BJ (cell line): Measurements from ENCODE around the gene ABCG1. TPM values are rescaled to one million over a fixed set of nuclear protein-coding genes. Genes with fewer than 3 reads are reported as not detected.

Experiments
- CTCF ChIA-PET: fragments of 350-600 bp; formaldehyde crosslinking; extraction: SDS; loops from one replicate; lab custom pipeline; 2021; ENCODE audit warnings: antibody characterized with exemption, inconsistent platforms; lab: Yijun Ruan, JAX
- POLR2A ChIA-PET: fragments of 300-600 bp; sonication (Branson Sonifier 250); formaldehyde crosslinking; extraction: SDS; loops from one replicate; lab custom pipeline; 2021; ENCODE audit warnings: antibody characterized with exemption; lab: Charles Lee
- DNase-seq: peaks from one replicate; pipeline ENCODE4 v3.0.0-alpha.2; 2011; ENCODE audit warnings: low read depth
- H3K27me3 ChIP-seq: 2 replicates; pipeline ENCODE4 v1.6.0; 2011; ENCODE audit warnings: low read length; ENCODE audit not compliant: control insufficient read depth, insufficient read depth
- H3K36me3 ChIP-seq: 2 replicates; pipeline ENCODE4 v1.5.1; 2011; ENCODE audit warnings: low read length; ENCODE audit not compliant: control insufficient read depth, insufficient read depth
- H3K4me3 ChIP-seq: 2 replicates; pipeline ENCODE4 v1.5.1; 2011; ENCODE audit warnings: low read depth, mild to moderate bottlenecking, control low read depth, low read length
- polyA plus RNA-seq: library from polyadenylated mRNA; depleted of rRNA; stranded (reverse); fragments of >200 nt; gene quantifications from 2 replicates; pipeline ENCODE4 v1.2.3, GENCODE V29; 2011
- TF ChIP-seq, protein P1 (sequence below): IDR thresholded peaks from 2 replicates; pipeline ENCODE4 v1.5.1; 2011; ENCODE audit warnings: low read depth, mild to moderate bottlenecking, control low read depth, inconsistent platforms, low read length, moderate library complexity; ENCODE audit not compliant: insufficient read depth

The ABCG1 gene
- polyA plus RNA-seq, 1 experiment = 0.29 TPM

DNA sequence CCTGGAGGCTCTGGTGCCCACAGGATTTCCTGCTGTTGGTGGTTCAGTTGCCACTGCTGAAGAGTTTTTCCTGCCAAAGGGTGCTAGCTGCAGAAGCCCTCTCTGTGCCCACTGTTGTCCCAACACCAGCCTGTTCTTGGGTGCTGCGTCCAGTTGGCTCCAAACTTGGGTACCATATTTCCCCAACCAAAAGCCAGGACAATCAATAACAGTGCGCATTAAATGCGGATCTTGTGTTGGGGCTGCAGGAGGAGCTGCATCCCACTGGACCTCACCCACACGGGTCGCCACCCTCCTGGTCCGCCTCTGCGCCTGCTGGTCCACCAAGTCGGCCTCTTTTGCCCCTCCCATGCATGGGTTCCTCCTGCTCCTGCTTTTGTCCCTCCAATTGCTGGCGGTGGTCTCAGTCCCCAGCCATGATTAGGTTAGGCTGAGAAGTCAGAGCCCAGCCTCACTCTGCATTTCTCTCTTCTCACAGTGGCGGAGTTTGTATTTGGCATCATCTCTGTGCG, 9.8 kb downstream of the ABCG1 start:
- H3K27me3 ChIP-seq = peaks cover 16% of the 10 kb centered on the region
- no peaks in the 10 kb centered on the region for H3K36me3 ChIP-seq
- no peak for DNase-seq
- no peak overlapping the region for H3K4me3 ChIP-seq
- POLR2A ChIA-PET = no interaction called here
- TF ChIP-seq, protein P1, sequence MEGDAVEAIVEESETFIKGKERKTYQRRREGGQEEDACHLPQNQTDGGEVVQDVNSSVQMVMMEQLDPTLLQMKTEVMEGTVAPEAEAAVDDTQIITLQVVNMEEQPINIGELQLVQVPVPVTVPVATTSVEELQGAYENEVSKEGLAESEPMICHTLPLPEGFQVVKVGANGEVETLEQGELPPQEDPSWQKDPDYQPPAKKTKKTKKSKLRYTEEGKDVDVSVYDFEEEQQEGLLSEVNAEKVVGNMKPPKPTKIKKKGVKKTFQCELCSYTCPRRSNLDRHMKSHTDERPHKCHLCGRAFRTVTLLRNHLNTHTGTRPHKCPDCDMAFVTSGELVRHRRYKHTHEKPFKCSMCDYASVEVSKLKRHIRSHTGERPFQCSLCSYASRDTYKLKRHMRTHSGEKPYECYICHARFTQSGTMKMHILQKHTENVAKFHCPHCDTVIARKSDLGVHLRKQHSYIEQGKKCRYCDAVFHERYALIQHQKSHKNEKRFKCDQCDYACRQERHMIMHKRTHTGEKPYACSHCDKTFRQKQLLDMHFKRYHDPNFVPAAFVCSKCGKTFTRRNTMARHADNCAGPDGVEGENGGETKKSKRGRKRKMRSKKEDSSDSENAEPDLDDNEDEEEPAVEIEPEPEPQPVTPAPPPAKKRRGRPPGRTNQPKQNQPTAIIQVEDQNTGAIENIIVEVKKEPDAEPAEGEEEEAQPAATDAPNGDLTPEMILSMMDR = no peak
- CTCF ChIA-PET = no interaction called here

DNA sequence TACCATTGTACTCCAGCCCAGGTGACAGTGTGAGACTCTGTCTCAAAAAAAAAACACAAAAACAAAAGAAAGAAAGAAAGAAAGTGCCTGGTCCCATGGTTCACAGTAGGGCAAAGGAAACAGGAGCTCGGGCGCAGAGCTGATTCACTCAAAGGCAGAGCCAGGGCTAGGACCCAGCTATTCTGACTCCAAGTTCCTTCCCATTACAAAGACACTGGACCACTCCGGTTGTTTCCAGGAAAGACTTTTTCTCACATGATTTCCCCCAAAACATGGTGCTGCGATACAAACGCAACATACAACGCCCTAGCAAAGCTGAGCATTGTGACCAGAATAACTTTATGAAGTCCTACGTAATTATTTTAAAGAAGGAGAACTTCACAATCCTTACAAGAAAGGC, 10.7 kb downstream of the ABCG1 start:
- DNase-seq = no peak
- TF ChIP-seq, protein P1 = no peak
- H3K27me3 ChIP-seq = peaks cover 16% of the 10 kb centered on the region
- ChIA-PET POLR2A (no interaction called here), CTCF (no interaction called here)
- no peak overlapping the region for H3K4me3 ChIP-seq
- no peaks in the 10 kb centered on the region for H3K36me3 ChIP-seq

DNA sequence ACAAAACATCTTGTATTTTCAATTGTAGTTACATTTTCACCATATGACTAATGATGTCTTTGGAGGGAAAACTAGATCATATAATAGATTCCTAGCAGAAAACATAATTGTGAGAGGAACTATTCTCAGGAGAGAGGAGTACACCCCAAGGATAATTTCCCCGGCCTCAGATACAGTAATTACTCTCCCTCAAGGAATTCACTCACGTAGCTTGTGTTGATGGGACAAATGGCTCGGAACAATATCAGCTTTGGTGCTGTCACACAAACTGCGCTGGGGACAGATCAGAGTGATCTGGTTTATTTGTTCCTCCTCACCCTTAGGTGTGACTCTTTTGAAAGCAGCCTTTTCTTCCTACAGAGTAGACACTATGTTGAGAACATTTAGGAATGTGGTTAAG, 11.2 kb downstream of the ABCG1 start:
- ChIA-PET POLR2A (no interaction called here), CTCF (no interaction called here)
- H3K36me3 ChIP-seq = no peaks in the 10 kb centered on the region
- peaks cover 18% of the 10 kb centered on the region for H3K27me3 ChIP-seq
- no peak for DNase-seq
- TF ChIP-seq, protein P1 = no peak
- H3K4me3 ChIP-seq = no peak overlapping the region

DNA sequence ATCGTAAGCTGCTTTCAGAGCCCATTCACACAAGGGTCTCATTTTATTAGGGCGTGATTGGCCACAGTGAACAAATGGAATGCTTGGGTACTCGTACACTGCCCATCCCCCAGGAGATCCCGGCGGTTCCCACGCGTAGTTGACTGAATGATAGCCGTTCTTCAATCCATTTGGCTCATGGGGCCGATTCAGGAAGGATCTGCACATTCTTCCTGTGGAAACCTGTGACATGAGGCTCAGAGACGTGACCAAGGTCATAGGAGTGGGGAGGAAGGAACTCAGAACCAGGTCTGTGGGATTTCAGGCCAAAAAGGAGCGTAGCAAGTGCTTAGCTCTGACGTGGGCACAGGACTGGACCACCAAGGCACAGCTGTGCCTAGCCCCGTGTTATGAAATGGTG, 11.7 kb downstream of the ABCG1 start:
- no peak for DNase-seq
- Histone ChIP-seq H3K4me3 (no peak overlapping the region), H3K27me3 (peaks cover 17% of the 10 kb centered on the region), H3K36me3 (no peaks in the 10 kb centered on the region)
- POLR2A ChIA-PET = no interaction called here
- TF ChIP-seq, protein P1 = no peak
- CTCF ChIA-PET = no interaction called here

DNA sequence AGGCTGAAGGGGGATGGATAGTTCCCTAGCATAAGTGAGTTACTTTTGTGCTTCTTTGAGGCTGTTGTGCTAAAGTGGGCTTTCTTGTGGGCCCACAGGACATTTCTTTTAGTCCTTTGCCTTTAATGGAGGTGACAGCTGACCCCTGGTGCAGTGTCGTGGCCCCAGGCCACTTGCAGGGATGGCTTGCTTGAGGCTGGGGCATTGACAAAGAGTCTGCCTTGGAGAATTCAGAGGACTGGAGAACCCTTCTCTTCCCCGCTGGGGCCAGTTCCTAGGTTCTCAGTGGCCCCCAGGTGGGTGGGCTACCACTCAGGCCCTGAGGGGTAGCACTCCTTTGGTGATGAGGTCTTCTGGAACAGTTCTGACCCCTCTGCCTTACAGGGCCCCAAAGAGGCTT, 12.8 kb downstream of the ABCG1 start:
- Histone ChIP-seq H3K27me3 (peaks cover 16% of the 10 kb centered on the region), H3K4me3 (no peak overlapping the region), H3K36me3 (no peaks in the 10 kb centered on the region)
- TF ChIP-seq, protein P1 = no peak
- DNase-seq = no peak
- CTCF ChIA-PET = no interaction called here
- POLR2A ChIA-PET = no interaction called here
